ENCODE data around the gene MORC3. TPM values are rescaled to one million over a fixed set of nuclear protein-coding genes. Genes with fewer than 3 reads are reported as not detected.

The MORC3 gene
- total RNA-seq, 2 experiments from 2014 or later, result 23.0 to 34.3 TPM

DNA sequence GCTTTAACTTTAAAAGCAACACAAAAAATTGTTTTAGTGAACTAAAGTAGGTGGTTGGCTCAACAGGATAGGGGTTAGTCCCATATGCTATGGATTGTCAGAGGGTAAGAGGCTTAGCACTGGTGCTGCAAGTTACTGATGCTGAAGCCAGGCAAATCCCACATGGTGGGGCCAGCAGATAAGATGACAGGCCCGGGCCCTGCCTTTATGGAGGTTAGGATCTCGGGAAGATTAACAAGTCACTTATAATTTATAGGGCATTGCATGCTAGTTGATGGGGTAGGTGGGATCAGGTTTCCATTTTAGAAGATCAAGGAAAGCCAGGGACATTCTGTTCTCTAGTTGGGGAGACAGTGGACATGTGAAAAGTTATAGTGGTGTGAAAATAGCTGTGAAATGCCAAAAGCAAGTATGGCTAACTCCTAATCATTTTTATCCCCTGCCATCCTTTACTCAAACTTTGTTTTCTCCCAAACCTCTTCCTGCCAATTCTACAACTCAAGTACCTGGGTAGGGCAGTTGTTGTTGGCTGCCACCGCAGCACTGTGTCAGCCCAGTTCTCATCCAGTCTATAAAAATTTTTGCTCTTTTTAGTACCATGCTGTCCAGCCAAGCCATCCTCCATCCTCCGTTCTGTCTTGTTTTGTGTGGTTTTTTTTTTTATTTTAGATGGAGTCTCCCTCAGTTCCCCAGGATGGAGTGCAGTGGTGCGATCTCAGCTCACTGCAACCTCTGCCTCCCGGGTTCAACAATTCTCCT is 75.5 kb downstream of the MORC3 start:
- H3K4me2 ChIP-seq (ENCODE audit: low read length), result no peak overlapping the region
- intact Hi-C loops (cut with micrococcal nuclease; ENCODE audit: unreplicated experiment), result no loop called here
- TF ChIP-seq EZH2phosphoT487 (IDR thresholded peaks at IDR 0.05; ENCODE audit: borderline replicate concordance, low read depth, low read length), result no peak
- TF ChIP-seq, protein P1, sequence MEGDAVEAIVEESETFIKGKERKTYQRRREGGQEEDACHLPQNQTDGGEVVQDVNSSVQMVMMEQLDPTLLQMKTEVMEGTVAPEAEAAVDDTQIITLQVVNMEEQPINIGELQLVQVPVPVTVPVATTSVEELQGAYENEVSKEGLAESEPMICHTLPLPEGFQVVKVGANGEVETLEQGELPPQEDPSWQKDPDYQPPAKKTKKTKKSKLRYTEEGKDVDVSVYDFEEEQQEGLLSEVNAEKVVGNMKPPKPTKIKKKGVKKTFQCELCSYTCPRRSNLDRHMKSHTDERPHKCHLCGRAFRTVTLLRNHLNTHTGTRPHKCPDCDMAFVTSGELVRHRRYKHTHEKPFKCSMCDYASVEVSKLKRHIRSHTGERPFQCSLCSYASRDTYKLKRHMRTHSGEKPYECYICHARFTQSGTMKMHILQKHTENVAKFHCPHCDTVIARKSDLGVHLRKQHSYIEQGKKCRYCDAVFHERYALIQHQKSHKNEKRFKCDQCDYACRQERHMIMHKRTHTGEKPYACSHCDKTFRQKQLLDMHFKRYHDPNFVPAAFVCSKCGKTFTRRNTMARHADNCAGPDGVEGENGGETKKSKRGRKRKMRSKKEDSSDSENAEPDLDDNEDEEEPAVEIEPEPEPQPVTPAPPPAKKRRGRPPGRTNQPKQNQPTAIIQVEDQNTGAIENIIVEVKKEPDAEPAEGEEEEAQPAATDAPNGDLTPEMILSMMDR (conservative IDR thresholded peaks at IDR 0.05; ENCODE audit: low read length), result no peak
- no peak overlapping the region for H2AFZ ChIP-seq (ENCODE audit: low read length)
- no peaks in the 10 kb centered on the region for H3K79me2 ChIP-seq (ENCODE audit: insufficient read depth, low read depth, low read length)
- H3K4me1 ChIP-seq (ENCODE audit: insufficient read depth, low read length, poor library complexity, severe bottlenecking), result no peaks in the 10 kb centered on the region
- no TSS peak for BruUV-seq (replicated peaks)
- POLR2A ChIA-PET, result interaction anchor here (0.5 to 0.7 kb wide), 3 partner anchors 50 to 281 kb away, joined by 3 to 4 read pairs (median 4); no protein-coding TSS in a partner anchor
- H4K20me1 ChIP-seq (ENCODE audit: insufficient read depth, low read length), result no peaks in the 10 kb centered on the region
- DNase-seq (ENCODE audit: low spot score), result no peak
- peaks cover 74% of the 10 kb centered on the region for H3K36me3 ChIP-seq (ENCODE audit: insufficient read depth, low read length)
- CTCF ChIA-PET (ENCODE audit: unreplicated experiment), result no interaction called here
- H3K27ac ChIP-seq (ENCODE audit: low read depth, low read length, poor library complexity, severe bottlenecking), result no peak overlapping the region
- no peaks in the 10 kb centered on the region for H3K9me3 ChIP-seq (ENCODE audit: low read length)
- H3K4me3 ChIP-seq (ENCODE audit: low read depth, low read length, poor library complexity, severe bottlenecking), result no peak overlapping the region
- H3K9me2 ChIP-seq (ENCODE audit: insufficient read depth, low read length), result no peaks in the 10 kb centered on the region

DNA sequence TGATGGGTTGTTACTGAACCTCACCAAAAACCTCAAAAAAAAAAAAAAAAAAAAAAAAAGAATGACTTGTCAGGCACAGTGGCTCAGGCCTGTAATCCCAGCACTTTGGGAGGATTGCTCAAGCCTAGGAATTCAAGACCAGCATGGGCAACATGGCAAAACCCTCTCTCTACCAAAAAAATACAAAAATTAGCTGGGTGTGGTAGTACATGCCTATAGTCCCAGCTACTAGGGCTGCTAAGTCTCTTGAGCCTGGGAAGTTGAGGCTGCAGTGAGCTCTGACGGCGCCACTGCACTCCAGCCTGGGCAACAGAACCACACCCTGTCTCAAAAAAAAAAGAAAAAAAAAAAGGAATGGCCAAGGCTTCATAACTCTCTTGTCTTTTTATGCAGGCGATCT is 76.3 kb downstream of the MORC3 start:
- Histone ChIP-seq H3K9me2 (ENCODE audit: insufficient read depth, low read length) (no peaks in the 10 kb centered on the region), H2AFZ (ENCODE audit: low read length) (no peak overlapping the region), H3K36me3 (ENCODE audit: insufficient read depth, low read length) (peaks cover 71% of the 10 kb centered on the region), H3K4me3 (ENCODE audit: low read depth, low read length, poor library complexity, severe bottlenecking) (no peak overlapping the region), H3K27ac (ENCODE audit: low read depth, low read length, poor library complexity, severe bottlenecking) (no peak overlapping the region), H3K79me2 (ENCODE audit: insufficient read depth, low read depth, low read length) (no peaks in the 10 kb centered on the region), H3K9me3 (ENCODE audit: low read length) (no peaks in the 10 kb centered on the region), H3K4me2 (ENCODE audit: low read length) (no peak overlapping the region), H3K4me1 (ENCODE audit: insufficient read depth, low read length, poor library complexity, severe bottlenecking) (no peaks in the 10 kb centered on the region), H4K20me1 (ENCODE audit: insufficient read depth, low read length) (no peaks in the 10 kb centered on the region)
- intact Hi-C loops (cut with micrococcal nuclease; ENCODE audit: unreplicated experiment), result no loop called here
- no peak for DNase-seq (ENCODE audit: low spot score)
- ChIA-PET POLR2A (interaction anchor here (0.6 to 0.7 kb wide), 2 partner anchors 49 to 282 kb away, joined by 3 to 4 read pairs; no protein-coding TSS in a partner anchor), CTCF (ENCODE audit: unreplicated experiment) (no interaction called here)
- BruUV-seq (replicated peaks), result no TSS peak
- TF ChIP-seq EZH2phosphoT487 (IDR thresholded peaks at IDR 0.05; ENCODE audit: borderline replicate concordance, low read depth, low read length), result no peak
- TF ChIP-seq, protein P1 (conservative IDR thresholded peaks at IDR 0.05; ENCODE audit: low read length), result no peak

DNA sequence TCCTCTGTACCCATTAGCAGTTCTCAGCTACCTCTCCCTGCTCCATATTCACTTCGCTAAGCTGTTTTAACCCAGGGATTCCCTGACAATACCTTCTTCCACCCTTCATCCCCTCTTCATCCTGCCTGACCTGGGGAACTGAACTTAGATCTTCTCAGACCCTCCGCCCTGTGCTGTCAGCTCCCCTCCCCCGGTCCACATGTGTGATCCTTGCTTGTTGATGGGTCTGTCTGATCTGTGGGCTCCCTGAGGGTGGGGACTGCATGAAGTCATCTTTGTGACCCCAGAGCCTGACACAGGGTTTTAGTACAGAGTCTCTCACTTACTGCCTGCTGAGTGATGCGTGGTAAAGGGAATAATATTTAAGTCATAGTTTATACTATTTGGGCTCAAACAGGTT is 77.0 kb downstream of the MORC3 start:
- no peak for DNase-seq (ENCODE audit: low spot score)
- H4K20me1 ChIP-seq (ENCODE audit: insufficient read depth, low read length), result no peaks in the 10 kb centered on the region
- H2AFZ ChIP-seq (ENCODE audit: low read length), result no peak overlapping the region
- intact Hi-C loops (cut with micrococcal nuclease; ENCODE audit: unreplicated experiment), result no loop called here
- POLR2A ChIA-PET, result interaction anchor here (0.7 kb wide), 1 partner anchor 1059 kb away, joined by 4 read pairs; no protein-coding TSS in a partner anchor
- no peak for TF ChIP-seq EZH2phosphoT487 (IDR thresholded peaks at IDR 0.05; ENCODE audit: borderline replicate concordance, low read depth, low read length)
- TF ChIP-seq, protein P1 (conservative IDR thresholded peaks at IDR 0.05; ENCODE audit: low read length), result no peak
- H3K9me3 ChIP-seq (ENCODE audit: low read length), result no peaks in the 10 kb centered on the region
- no peak overlapping the region for H3K4me3 ChIP-seq (ENCODE audit: low read depth, low read length, poor library complexity, severe bottlenecking)
- CTCF ChIA-PET (ENCODE audit: unreplicated experiment), result no interaction called here
- H3K36me3 ChIP-seq (ENCODE audit: insufficient read depth, low read length), result peaks cover 71% of the 10 kb centered on the region
- no peaks in the 10 kb centered on the region for H3K4me1 ChIP-seq (ENCODE audit: insufficient read depth, low read length, poor library complexity, severe bottlenecking)
- no peak overlapping the region for H3K4me2 ChIP-seq (ENCODE audit: low read length)
- H3K79me2 ChIP-seq (ENCODE audit: insufficient read depth, low read depth, low read length), result no peaks in the 10 kb centered on the region
- H3K9me2 ChIP-seq (ENCODE audit: insufficient read depth, low read length), result no peaks in the 10 kb centered on the region
- no peak overlapping the region for H3K27ac ChIP-seq (ENCODE audit: low read depth, low read length, poor library complexity, severe bottlenecking)
- BruUV-seq (replicated peaks), result no TSS peak

Data from OCI-LY7 (cell line).